HG02970 (cell line): Measurements from ENCODE around the gene FNIP2.

Source experiments
- ATAC-seq: cut with Tn5 transposase; IDR thresholded peaks from one replicate; pipeline ENCODE4 v1.9.1; 2021; ENCODE audit warnings: mild to moderate bottlenecking, moderate library complexity, moderate number of reproducible peaks; ENCODE audit not compliant: unreplicated experiment, low FRiP score

Gene FNIP2

GRCh38 chr4:158760866-158761265, 8.0 kb upstream of the FNIP2 start:
- no peak for ATAC-seq

GRCh38 chr4:158762553-158762952, 6.3 kb upstream of the FNIP2 start:
- ATAC-seq, result no peak

- no peak for ATAC-seq
Observed at GRCh38 chr4:158763462-158763861, 5.4 kb upstream of the FNIP2 start.

- no peak for ATAC-seq
Observed at GRCh38 chr4:158766434-158767044, 2.3 kb upstream of the FNIP2 start.

DNA sequence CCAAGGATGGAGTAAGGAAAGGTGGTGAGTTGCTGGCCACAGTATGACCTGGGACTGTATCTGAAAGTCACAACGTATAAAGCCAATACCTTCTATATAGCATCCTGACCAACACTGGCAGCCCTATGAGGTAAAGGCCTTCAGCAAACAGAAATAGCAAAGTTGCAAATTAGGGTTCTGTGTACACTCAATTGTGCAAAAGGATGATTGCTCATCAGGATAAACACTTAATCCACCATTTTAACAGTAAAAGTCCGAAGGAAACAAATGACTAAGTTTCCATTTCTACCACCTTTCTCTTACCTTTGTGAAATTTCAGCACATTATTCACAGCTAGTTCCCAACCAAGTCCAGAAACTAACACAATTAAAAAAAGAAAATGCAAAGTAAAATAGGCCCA, 1.4 kb upstream of the FNIP2 start:
- ATAC-seq, result no peak

GRCh38 chr4:158769175-158769921, 522 bp downstream of the FNIP2 start:
- ATAC-seq, result peak; percentile 30

- ATAC-seq, result no peak
Observed at GRCh38 chr4:158770671-158771070, 1.8 kb downstream of the FNIP2 start.

DNA sequence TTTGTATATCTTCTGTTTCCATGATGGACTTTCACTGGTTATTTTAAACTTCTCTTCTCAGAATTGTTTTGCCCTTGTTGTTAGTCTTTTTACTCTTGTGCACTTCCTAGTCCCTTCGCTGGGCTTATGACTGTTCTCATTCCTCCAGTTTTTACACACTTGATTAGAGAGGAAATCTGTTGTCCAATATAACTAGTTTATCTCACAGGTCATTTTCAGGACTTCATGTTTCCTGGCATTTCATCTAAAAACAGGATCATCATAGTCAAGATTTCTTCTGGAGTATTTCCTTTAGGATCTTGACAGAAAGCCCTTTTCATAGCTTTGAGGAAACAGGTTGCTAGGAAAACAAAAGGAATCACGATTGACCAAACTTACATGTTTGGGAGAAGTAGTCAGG, 3.0 kb downstream of the FNIP2 start:
- no peak for ATAC-seq

DNA sequence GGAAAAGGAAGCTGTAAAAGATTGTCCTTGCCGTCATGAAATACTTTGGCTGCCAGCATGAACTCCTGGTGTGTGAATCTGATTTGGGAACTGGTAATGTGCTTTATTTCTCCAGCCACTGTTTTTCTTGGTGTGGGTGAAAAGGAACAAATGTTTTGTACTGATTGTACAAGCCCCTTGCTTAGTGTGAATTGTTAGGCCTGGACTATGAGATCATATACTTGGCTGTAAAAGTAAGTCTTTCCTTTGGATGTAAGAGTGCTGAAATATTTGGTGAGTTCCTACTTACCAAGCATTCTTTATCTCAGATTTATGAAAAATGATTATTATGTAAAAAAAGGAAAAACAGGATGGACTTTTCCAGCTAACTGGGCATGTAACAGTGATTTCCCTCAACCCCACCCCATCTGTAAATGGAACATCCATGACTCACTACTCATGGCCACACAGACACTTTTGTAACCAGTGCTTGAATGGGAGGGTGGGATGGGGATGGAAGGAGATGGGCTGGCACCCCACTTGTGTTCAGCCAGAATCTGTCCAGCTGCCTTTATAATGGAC, 6.3 kb downstream of the FNIP2 start:
- no peak for ATAC-seq

GRCh38 chr4:158776106-158776505, 7.3 kb downstream of the FNIP2 start:
- no peak for ATAC-seq

DNA sequence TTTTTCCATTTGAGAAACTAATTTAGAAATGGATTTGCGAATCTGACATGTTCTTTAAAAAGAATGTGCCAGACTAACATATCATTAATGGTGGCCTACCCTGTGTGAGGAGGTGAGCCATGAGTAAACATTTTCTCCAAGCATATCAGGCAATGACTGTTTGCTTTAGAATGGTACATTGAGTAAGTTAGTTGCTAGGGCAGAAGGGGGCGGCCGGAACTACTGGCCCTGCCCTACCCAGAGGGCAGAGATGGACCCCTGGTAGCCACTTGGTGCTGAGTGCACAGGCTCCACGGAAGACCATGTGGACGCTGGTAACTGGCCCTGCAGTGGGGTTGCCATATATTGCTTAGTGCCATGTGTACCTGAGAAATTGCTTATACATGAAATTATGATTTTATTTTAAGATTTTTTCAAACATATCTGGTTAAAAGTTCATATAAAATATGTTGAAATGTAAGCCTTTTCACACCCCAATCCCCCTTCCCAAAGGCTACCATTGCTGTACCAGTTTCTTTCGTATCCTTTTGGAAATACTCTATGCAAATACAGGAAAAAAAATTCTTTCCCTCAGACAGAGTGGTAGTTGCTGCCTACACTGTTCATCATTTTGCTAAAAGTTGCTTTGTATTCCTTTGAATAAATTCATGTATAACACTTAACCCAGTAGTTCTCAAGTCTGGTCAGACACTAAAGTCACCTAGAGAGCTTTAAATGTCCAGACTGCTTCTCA, 8.8 kb downstream of the FNIP2 start:
- no peak for ATAC-seq

GRCh38 chr4:158778156-158778711, 9.4 kb downstream of the FNIP2 start:
- peak; percentile 93 for ATAC-seq

- ATAC-seq, result no peak
Observed at GRCh38 chr4:158778712-158779111, 9.9 kb downstream of the FNIP2 start.

DNA sequence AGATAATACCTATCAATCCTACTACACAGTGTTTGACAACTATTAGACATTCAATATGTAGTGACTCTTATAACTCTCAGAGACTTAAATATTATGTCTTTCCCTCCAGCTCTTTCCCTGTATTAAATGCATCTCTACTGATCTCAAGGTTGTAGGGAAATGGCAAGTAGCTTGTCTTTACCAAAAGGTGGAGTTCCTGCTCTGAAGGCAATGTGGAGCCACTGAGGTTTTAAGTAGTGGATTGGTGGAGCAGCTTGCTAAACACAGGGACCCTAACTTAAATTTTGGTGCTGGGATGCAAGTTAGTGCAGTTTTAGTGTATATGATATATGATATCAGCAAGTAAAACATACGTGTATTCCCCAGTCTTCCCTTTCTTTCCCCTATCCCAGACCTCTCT, 13.1 kb downstream of the FNIP2 start:
- no peak for ATAC-seq

GRCh38 chr4:158782551-158783360, 13.9 kb downstream of the FNIP2 start:
- no peak for ATAC-seq

GRCh38 chr4:158783785-158784184, 15.0 kb downstream of the FNIP2 start:
- no peak for ATAC-seq

- ATAC-seq, result no peak
Observed at GRCh38 chr4:158785718-158786117, 16.9 kb downstream of the FNIP2 start.

DNA sequence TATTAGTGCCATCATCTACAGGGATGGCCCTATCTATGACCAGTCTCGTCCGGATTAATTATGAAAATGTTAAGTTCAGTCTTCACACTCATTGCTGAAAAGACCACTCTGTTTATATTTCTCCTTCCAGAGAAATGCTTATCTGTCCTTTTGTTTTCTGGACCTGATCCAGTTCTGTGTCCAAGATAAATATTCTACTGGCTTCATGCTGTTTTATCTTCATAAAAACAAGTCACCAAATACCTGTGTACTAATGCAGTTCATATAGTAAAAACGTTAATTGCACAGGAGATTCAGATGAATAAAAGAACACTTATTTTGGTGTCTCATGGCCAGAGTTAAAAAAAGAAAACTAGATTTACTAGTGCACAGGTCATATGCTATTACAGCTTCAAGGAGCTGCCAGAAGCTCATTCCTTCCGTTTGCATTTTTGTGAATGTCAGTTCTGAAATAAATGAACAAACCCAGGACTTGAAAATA, 17.3 kb downstream of the FNIP2 start:
- no peak for ATAC-seq

DNA sequence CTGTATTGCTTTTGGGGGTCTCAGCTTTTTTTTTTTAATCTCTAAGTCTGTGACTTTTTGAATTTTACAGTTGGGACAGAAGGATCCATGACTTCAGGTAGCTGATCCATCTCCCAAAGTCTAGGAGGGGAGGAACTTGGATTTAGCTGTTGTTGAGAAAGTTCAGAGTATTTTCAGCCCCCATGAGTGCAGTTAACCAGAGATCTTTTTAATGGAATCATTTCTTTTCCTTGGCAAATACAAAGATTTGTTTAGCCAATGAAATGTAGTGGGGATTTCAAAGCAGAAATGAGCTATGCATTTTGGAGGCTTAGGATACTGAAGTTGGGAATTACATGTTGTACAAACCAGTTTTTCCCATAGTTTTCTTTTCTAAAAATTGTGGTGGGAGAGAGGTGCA, 18.1 kb downstream of the FNIP2 start:
- no peak for ATAC-seq
